Osteocyte (in vitro differentiated cells): ENCODE measurements around the gene ZG16B. TPM values are rescaled to one million over a fixed set of nuclear protein-coding genes. Genes with fewer than 3 reads are reported as not detected.
A peak's percentile ranks its signal among the peaks of the same experiment; 100 is the strongest.

Source experiments
- DNase-seq: peaks from one replicate; pipeline ENCODE4 v3.0.0; 2021; ENCODE audit warnings: mixed read lengths; ENCODE audit not compliant: unreplicated experiment; ENCODE audit errors: extremely low spot score
- H3K27ac Mint-ChIP-seq: one replicate; pipeline ENCODE4 v1.8.0; 2021; ENCODE audit warnings: mild to moderate bottlenecking, mixed read lengths; ENCODE audit not compliant: unreplicated experiment
- H3K27me3 Mint-ChIP-seq: one replicate; pipeline ENCODE4 v1.8.0; 2021; ENCODE audit warnings: mixed read lengths; ENCODE audit not compliant: unreplicated experiment
- H3K36me3 Mint-ChIP-seq: one replicate; pipeline ENCODE4 v1.8.0; 2021; ENCODE audit warnings: mixed read lengths; ENCODE audit not compliant: unreplicated experiment
- H3K4me1 Mint-ChIP-seq: one replicate; pipeline ENCODE4 v1.8.0; 2021; ENCODE audit warnings: mixed read lengths; ENCODE audit not compliant: unreplicated experiment
- H3K4me3 Mint-ChIP-seq: one replicate; pipeline ENCODE4 v1.8.0; 2021; ENCODE audit warnings: mild to moderate bottlenecking, moderate library complexity, mixed read lengths; ENCODE audit not compliant: unreplicated experiment
- H3K9me3 Mint-ChIP-seq: one replicate; pipeline ENCODE4 v1.8.0; 2021; ENCODE audit warnings: mixed read lengths; ENCODE audit not compliant: unreplicated experiment
- CTCF ChIP-seq: fragments of 200-600 bp; sonication (generic); IDR thresholded peaks from 2 replicates; pipeline ENCODE4 v1.5.0; 2021; ENCODE audit warnings: antibody characterized with exemption, mild to moderate bottlenecking, moderate library complexity
- total RNA-seq: library from RNA; stranded (reverse); gene quantifications from 2 replicates; pipeline ENCODE4 v1.2.1, GENCODE V29; 2021

Gene ZG16B
- total RNA-seq, 1 donor from 2014 or later, result not detected

- DNase-seq, result no peak
- Mint-ChIP-seq H3K4me3 (no peak overlapping the region), H3K9me3 (no peaks in the 10 kb centered on the region), H3K4me1 (no peaks in the 10 kb centered on the region), H3K27me3 (peaks cover 23% of the 10 kb centered on the region), H3K36me3 (no peaks in the 10 kb centered on the region), H3K27ac (no peak overlapping the region)
- no peak for TF ChIP-seq CTCF
Observed at GRCh38 chr16:2814551-2815298, 15.4 kb upstream of the ZG16B start.

- Mint-ChIP-seq H3K4me3 (no peak overlapping the region), H3K27me3 (peaks cover 18% of the 10 kb centered on the region), H3K27ac (no peak overlapping the region), H3K4me1 (no peaks in the 10 kb centered on the region), H3K9me3 (no peaks in the 10 kb centered on the region), H3K36me3 (no peaks in the 10 kb centered on the region)
- DNase-seq, result no peak
- no peak for TF ChIP-seq CTCF
Observed at GRCh38 chr16:2815299-2815771, 14.8 kb upstream of the ZG16B start.

- no peak for TF ChIP-seq CTCF
- Mint-ChIP-seq H3K27me3 (peaks cover 18% of the 10 kb centered on the region), H3K4me3 (no peak within 1 kb of the TSS), H3K4me1 (no peaks in the 10 kb centered on the region), H3K36me3 (no peaks in the 10 kb centered on the region), H3K9me3 (no peaks in the 10 kb centered on the region), H3K27ac (no peak within 1 kb of the TSS)
- no peak for DNase-seq
Observed at GRCh38 chr16:2816751-2817339, 13.3 kb upstream of the ZG16B start, which contains the start of gene PRSS21. Gene PRSS21 (plus strand): TSS chr16:2817237. CDS start chr16:2817269, 32 bp downstream.

GRCh38 chr16:2817340-2818271 lies 12.5 kb upstream of the ZG16B start:
- H3K27me3 Mint-ChIP-seq, result peaks cover 19% of the 10 kb centered on the region

More at GRCh38 chr16:2817340-2818271, 12.5 kb upstream of the ZG16B start:
- no peak overlapping the region for H3K4me3 Mint-ChIP-seq
- no peaks in the 10 kb centered on the region for H3K4me1 Mint-ChIP-seq
- H3K36me3 Mint-ChIP-seq, result no peaks in the 10 kb centered on the region
- H3K9me3 Mint-ChIP-seq, result no peaks in the 10 kb centered on the region
- no peak overlapping the region for H3K27ac Mint-ChIP-seq
- no peak for TF ChIP-seq CTCF
- peak; percentile 82 for DNase-seq
